ENCODE measurements around the gene WFDC8. TPM values are rescaled to one million over a fixed set of nuclear protein-coding genes. Genes with fewer than 3 reads are reported as not detected.

Gene WFDC8
- total RNA-seq, 1 experiment from 2014 or later = not detected

- Histone ChIP-seq H3K4me1 (replicated peaks) (no peaks in the 10 kb centered on the region), H3K4me3 (no peak overlapping the region), H3K27me3 (replicated peaks) (peaks cover 15% of the 10 kb centered on the region; the same call in 1 of the 2 replicates), H3K9me3 (replicated peaks) (no peaks in the 10 kb centered on the region), H3K36me3 (no peaks in the 10 kb centered on the region), H3K27ac (no peak overlapping the region)
- no peak for DNase-seq (ENCODE audit: low read depth in 1 of 2, low spot score in 2 of 2)
These were observed 76.5 kb downstream of the WFDC8 start for GRCh38 chr20:45502561-45502960.

Other genes with a start within 250 kb of the WFDC8 start
- 105 and 107 TPM in 2 replicates for gene SDC4, start 230.9 kb downstream of the WFDC8 start, total RNA-seq (2014; rRNA removed; shearing (Covaris generic))
- gene SYS1, start 216.1 kb downstream of the WFDC8 start, total RNA-seq (2014; rRNA removed; shearing (Covaris generic)) = 7.3 and 18.4 TPM in 2 replicates
- gene TP53TG5, start 201.0 kb downstream of the WFDC8 start, total RNA-seq (2014; rRNA removed; shearing (Covaris generic)) = not detected in 2 replicates
- gene DBNDD2, start 171.0 kb downstream of the WFDC8 start, total RNA-seq (2014; rRNA removed; shearing (Covaris generic)) = 0.13 and 0.47 TPM in 2 replicates
- gene PIGT, start 163.1 kb downstream of the WFDC8 start, total RNA-seq (2014; rRNA removed; shearing (Covaris generic)) = 73.1 and 93.1 TPM in 2 replicates
- not detected in 2 replicates for gene WFDC2, start 109.5 kb downstream of the WFDC8 start, total RNA-seq (2014; rRNA removed; shearing (Covaris generic))
- gene SPINT3, start 63.7 kb downstream of the WFDC8 start, total RNA-seq (2014; rRNA removed; shearing (Covaris generic)) = not detected in 2 replicates
- not detected in 2 replicates for gene WFDC6, start 39.8 kb downstream of the WFDC8 start, total RNA-seq (2014; rRNA removed; shearing (Covaris generic))
- not detected in 2 replicates for gene EPPIN, start 31.9 kb downstream of the WFDC8 start, total RNA-seq (2014; rRNA removed; shearing (Covaris generic))
- gene WFDC10A, start 50.5 kb upstream of the WFDC8 start, total RNA-seq (2014; rRNA removed; shearing (Covaris generic)) = not detected in 2 replicates
- not detected in 2 replicates for gene WFDC9, start 52.0 kb upstream of the WFDC8 start, total RNA-seq (2014; rRNA removed; shearing (Covaris generic))
- not detected in 2 replicates for gene WFDC11, start 91.0 kb upstream of the WFDC8 start, total RNA-seq (2014; rRNA removed; shearing (Covaris generic))
- gene WFDC13, start 122.8 kb upstream of the WFDC8 start, total RNA-seq (2014; rRNA removed; shearing (Covaris generic)) = not detected in 2 replicates
- gene WFDC10B, start 125.7 kb upstream of the WFDC8 start, total RNA-seq (2014; rRNA removed; shearing (Covaris generic)) = not detected in 2 replicates
- gene SPINT4, start 143.1 kb upstream of the WFDC8 start, total RNA-seq (2014; rRNA removed; shearing (Covaris generic)) = not detected in 2 replicates
- gene WFDC3, start 212.6 kb upstream of the WFDC8 start, total RNA-seq (2014; rRNA removed; shearing (Covaris generic)) = not detected in 2 replicates
- gene DNTTIP1, start 212.7 kb upstream of the WFDC8 start, total RNA-seq (2014; rRNA removed; shearing (Covaris generic)) = 11.1 and 19.2 TPM in 2 replicates
- 187 and 249 TPM in 2 replicates for gene UBE2C, start 233.4 kb upstream of the WFDC8 start, total RNA-seq (2014; rRNA removed; shearing (Covaris generic))
- not detected in 2 replicates for gene TNNC2, start 248.0 kb upstream of the WFDC8 start, total RNA-seq (2014; rRNA removed; shearing (Covaris generic))

All from SJSA1 (cell line).